Epithelial cell of alveolus of lung (primary cell): ENCODE results near the gene METTL21A. TPM values are rescaled to one million over a fixed set of nuclear protein-coding genes. Genes with fewer than 3 reads are reported as not detected.

Experiments
- total RNA-seq: library from RNA; depleted of rRNA; stranded (reverse); fragments of >200 nt; gene quantifications from 2 replicates; pipeline ENCODE4 v1.2.1, GENCODE V29; 2015

Gene METTL21A
- total RNA-seq = 14.2 and 18.9 TPM in 2 replicates

GRCh38 chr2:207625014-207625907 is at the start of gene METTL21A:
METTL21A (minus strand) TSS chr2:207625394; CDS start chr2:207624375, 1,019 bp downstream.

Other genes starting within 250 kb of the METTL21A start
- 28.2 and 29.4 TPM in 2 replicates for gene CREB1, start 95.4 kb downstream of the METTL21A start, total RNA-seq
- gene CCNYL1, start 86.2 kb upstream of the METTL21A start, total RNA-seq = 3.4 and 5.9 TPM in 2 replicates
- gene FZD5, start 144.5 kb upstream of the METTL21A start, total RNA-seq = 0.32 and 0.78 TPM in 2 replicates